Panc1 (cell line): ENCODE results near the gene CPLANE1. TPM values are rescaled to one million over a fixed set of nuclear protein-coding genes. Genes with fewer than 3 reads are reported as not detected.
"Not testable (repeated sequence)": the region's sequence is repeated elsewhere in the genome, so short reads cannot be mapped to it uniquely, and the experiment has no call there.

Source experiments
- ATAC-seq: fragments of 200-7000 bp; cut with Tn5 transposase; 2 replicates; pipeline ENCODE4 v1.9.1; 2020; ENCODE audit warnings: mild to moderate bottlenecking, moderate library complexity
- BruUV-seq: library from RNA; stranded (reverse); fragments of 400-500 nt; replicated peaks from 2 replicates; lab custom pipeline; 2021; lab: Mats Ljungman, UMichigan
- CTCF ChIA-PET: fragments of 300-600 bp; sonication (Branson Sonifier 250); formaldehyde crosslinking; loops from one replicate; lab custom pipeline; 2022; ENCODE audit warnings: antibody characterized with exemption; lab: Charles Lee
- POLR2A ChIA-PET: fragments of 300-600 bp; sonication (Branson Sonifier 250); formaldehyde crosslinking; loops from one replicate; lab custom pipeline; 2022; ENCODE audit warnings: antibody characterized with exemption; lab: Charles Lee
- DNase-seq: peaks from one replicate; pipeline ENCODE4 v3.0.0-alpha.2; 2010; ENCODE audit warnings: low read depth, low spot score
- H3K27ac ChIP-seq: 2 replicates; pipeline ENCODE4 v1.5.1; 2011; ENCODE audit warnings: mild to moderate bottlenecking, low read length, inconsistent platforms
- H3K27me3 ChIP-seq: fragments of 200-500 bp; sonication (Bioruptor generic); 2 replicates; pipeline ENCODE4 v1.6.0; 2014; ENCODE audit warnings: low read length, inconsistent platforms; ENCODE audit not compliant: control insufficient read depth, insufficient read depth
- H3K36me3 ChIP-seq: fragments of 200-500 bp; sonication (Bioruptor generic); 2 replicates; pipeline ENCODE4 v1.5.1; 2014; ENCODE audit warnings: inconsistent platforms, mild to moderate bottlenecking, low read length, moderate library complexity; ENCODE audit not compliant: control insufficient read depth, insufficient read depth
- H3K4me1 ChIP-seq: 2 replicates; pipeline ENCODE4 v1.5.1; 2011; ENCODE audit warnings: inconsistent platforms, mild to moderate bottlenecking, low read length, moderate library complexity; ENCODE audit not compliant: control insufficient read depth, insufficient read depth
- H3K4me3 ChIP-seq, 2 experiments: 2 replicates each; pipeline ENCODE4 v1.5.1; 2011 to 2012; ENCODE audit warnings: low read depth in 2 of 2, low read length in 2 of 2, mild to moderate bottlenecking in 2 of 2, inconsistent platforms in 1 of 2, moderate library complexity in 1 of 2
- H3K9me3 ChIP-seq: fragments of 200-500 bp; sonication (Bioruptor generic); 2 replicates; pipeline ENCODE4 v1.5.1; 2014; ENCODE audit warnings: low read depth, mild to moderate bottlenecking, inconsistent platforms, low read length, moderate library complexity; ENCODE audit not compliant: control insufficient read depth, insufficient read depth
- POLR2AphosphoS5 ChIP-seq: IDR thresholded peaks from 2 replicates; pipeline ENCODE4 v1.6.1; 2012; ENCODE audit warnings: mild to moderate bottlenecking, low read depth, low read length, moderate library complexity
- REST ChIP-seq, 2 experiments: IDR thresholded peaks; 2 replicates each; pipeline ENCODE4 v1.6.1; 2011 to 2012; ENCODE audit warnings: low read depth in 2 of 2, control low read depth in 1 of 2, low read length in 1 of 2, mild to moderate bottlenecking in 1 of 2, moderate library complexity in 1 of 2; ENCODE audit not compliant: insufficient read depth in 1 of 2
- SIN3A ChIP-seq: IDR thresholded peaks from 2 replicates; pipeline ENCODE4 v1.6.1; 2012; ENCODE audit warnings: low read depth, mild to moderate bottlenecking, low read length, moderate library complexity, borderline replicate concordance; ENCODE audit not compliant: insufficient read depth
- TCF7L2 ChIP-seq: IDR thresholded peaks from 2 replicates; pipeline ENCODE4 v1.6.1; 2011; ENCODE audit warnings: mild to moderate bottlenecking, low read depth, low read length, inconsistent platforms
- in situ Hi-C: cut with HindIII; loops from 2 replicates; pipeline ENCODE4 v1.10.0; 2016; ENCODE audit warnings: low sequenced_read_pairs, low pct_unique_long_range_greater_than_20kb
- intact Hi-C: fragments of 100-400 bp; cut with micrococcal nuclease; formaldehyde crosslinking; loops from one replicate; pipeline ENCODE4 v1.10.0; 2022; ENCODE audit not compliant: unreplicated experiment
- total RNA-seq: library from RNA; stranded (reverse); gene quantifications from one replicate; pipeline ENCODE4 v1.2.1, GENCODE V29; 2021; ENCODE audit not compliant: unreplicated experiment
- TF ChIP-seq, protein P1 (sequence below): fragments of 450-650 bp; IDR thresholded peaks from 2 replicates; pipeline ENCODE4 v1.5.1; 2017; ENCODE audit warnings: mild to moderate bottlenecking

CPLANE1 gene
- total RNA-seq, 1 experiment from 2014 or later, result 18.1 TPM

GRCh38 chr5:37086466-37087173, 162.6 kb downstream of the CPLANE1 start:
- ATAC-seq (no peak), DNase-seq (no peak)
- CTCF ChIA-PET, result no interaction called here
- no peak overlapping the region for H3K27ac ChIP-seq
- POLR2A ChIA-PET, result no interaction called here
- no peak overlapping the region for H3K4me3 ChIP-seq
- no peak for TF ChIP-seq TCF7L2
- TF ChIP-seq, protein P1, sequence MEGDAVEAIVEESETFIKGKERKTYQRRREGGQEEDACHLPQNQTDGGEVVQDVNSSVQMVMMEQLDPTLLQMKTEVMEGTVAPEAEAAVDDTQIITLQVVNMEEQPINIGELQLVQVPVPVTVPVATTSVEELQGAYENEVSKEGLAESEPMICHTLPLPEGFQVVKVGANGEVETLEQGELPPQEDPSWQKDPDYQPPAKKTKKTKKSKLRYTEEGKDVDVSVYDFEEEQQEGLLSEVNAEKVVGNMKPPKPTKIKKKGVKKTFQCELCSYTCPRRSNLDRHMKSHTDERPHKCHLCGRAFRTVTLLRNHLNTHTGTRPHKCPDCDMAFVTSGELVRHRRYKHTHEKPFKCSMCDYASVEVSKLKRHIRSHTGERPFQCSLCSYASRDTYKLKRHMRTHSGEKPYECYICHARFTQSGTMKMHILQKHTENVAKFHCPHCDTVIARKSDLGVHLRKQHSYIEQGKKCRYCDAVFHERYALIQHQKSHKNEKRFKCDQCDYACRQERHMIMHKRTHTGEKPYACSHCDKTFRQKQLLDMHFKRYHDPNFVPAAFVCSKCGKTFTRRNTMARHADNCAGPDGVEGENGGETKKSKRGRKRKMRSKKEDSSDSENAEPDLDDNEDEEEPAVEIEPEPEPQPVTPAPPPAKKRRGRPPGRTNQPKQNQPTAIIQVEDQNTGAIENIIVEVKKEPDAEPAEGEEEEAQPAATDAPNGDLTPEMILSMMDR, result no peak
- no peak for TF ChIP-seq REST (IDR thresholded peaks at IDR 0.05; ENCODE audit: insufficient read depth in 1 of 2, low read depth in 2 of 2, low read length in 1 of 2)
- no peak for TF ChIP-seq POLR2AphosphoS5
- no peak for TF ChIP-seq SIN3A
- H3K36me3 ChIP-seq, result no peaks in the 10 kb centered on the region
- H3K4me1 ChIP-seq, result no peaks in the 10 kb centered on the region
- in situ Hi-C loops, result no loop called here
- no peaks in the 10 kb centered on the region for H3K27me3 ChIP-seq
- BruUV-seq, result no TSS peak
- intact Hi-C loops, result no loop called here
- H3K9me3 ChIP-seq, result no peaks in the 10 kb centered on the region

GRCh38 chr5:37086026-37086425, 163.2 kb downstream of the CPLANE1 start:
- ATAC-seq, H3K27ac ChIP-seq, H3K4me1 ChIP-seq, H3K4me3 ChIP-seq, CTCF ChIA-PET, intact Hi-C loops, BruUV-seq, in situ Hi-C loops, DNase-seq, H3K36me3 ChIP-seq, H3K9me3 ChIP-seq, POLR2A ChIA-PET, H3K27me3 ChIP-seq: not testable (repeated sequence)

- H3K9me3 ChIP-seq, H3K27ac ChIP-seq, BruUV-seq, DNase-seq, in situ Hi-C loops, intact Hi-C loops, H3K4me3 ChIP-seq, H3K4me1 ChIP-seq, POLR2A ChIA-PET, ATAC-seq, H3K36me3 ChIP-seq, H3K27me3 ChIP-seq, CTCF ChIA-PET: not testable (repeated sequence)
Measured at GRCh38 chr5:37082977-37083376, 166.2 kb downstream of the CPLANE1 start.
